ENCODE measurements around the gene TMEM123. TPM values are rescaled to one million over a fixed set of nuclear protein-coding genes. Genes with fewer than 3 reads are reported as not detected.

Gene TMEM123
- total and polyA plus RNA-seq, 2 of the 13 experiments (the other 11 are each of a cell fraction or from before 2014, with no cell fraction given) = 365 to 2,761 TPM

DNA sequence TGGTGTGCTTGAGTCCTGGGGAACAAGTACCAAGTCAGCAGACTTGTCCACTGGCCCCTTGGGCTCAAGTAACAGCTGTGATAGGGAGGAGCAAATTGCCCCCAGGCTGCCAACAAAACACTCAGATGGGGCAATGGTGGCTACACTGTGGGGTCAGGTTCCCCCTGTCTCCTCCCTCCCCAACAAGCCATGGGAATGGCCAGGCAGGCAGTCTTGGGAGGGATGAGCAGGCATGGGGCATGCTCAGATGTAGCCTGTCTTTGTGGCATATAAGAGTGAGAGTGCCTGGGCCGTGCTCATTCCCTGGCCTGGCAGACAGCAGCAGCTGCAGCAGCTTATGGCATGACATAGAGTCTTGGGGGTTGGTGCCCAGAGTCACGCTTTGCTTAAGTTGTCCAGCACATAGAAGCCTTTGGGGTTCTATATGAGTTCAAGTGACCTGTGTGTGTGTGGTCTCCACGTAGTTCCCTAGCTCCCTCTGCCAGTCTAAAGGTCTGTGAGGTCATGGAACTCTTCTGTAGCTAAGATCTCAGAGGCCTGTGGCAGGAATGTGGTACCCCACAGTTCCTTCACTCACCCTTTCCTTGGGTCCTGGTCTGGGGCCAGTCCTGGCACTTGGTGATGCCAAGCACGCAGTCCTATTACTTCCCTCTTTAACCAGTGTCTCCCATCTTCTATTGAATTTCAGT, 60.9 kb downstream of the TMEM123 start:
- peaks cover 2 to 8% of the 10 kb centered on the region in 2 experiments; a peak in 3 of 5 replicates for H3K36me3 ChIP-seq (replicated peaks in 1 of 2; ENCODE audit: control insufficient read depth in 1 of 2, insufficient read depth in 2 of 2, low read length in 2 of 2)
- H3K4me1 ChIP-seq (ENCODE audit: insufficient read depth, low read length) = no peaks in the 10 kb centered on the region; the same call in 1 of the 2 replicates
- H3K27ac ChIP-seq (ENCODE audit: extremely low read length, insufficient read depth, low read length) = no peak overlapping the region

GRCh38 chr11:102390667-102391465, 61.7 kb downstream of the TMEM123 start:
- peaks cover 2% of the 10 kb centered on the region for H3K79me2 ChIP-seq (ENCODE audit: insufficient read depth, low read length)
- no peak overlapping the region for H3K9ac ChIP-seq (ENCODE audit: insufficient read depth, low read depth, low read length)
- 63% methylated on average over 11 of the region's 12 CpGs for WGBS (ENCODE audit: low lambda C conversion rate)
- FAIRE-seq = peak; percentile 83
- H3K4me3 ChIP-seq (replicated peaks in 1 of 3; ENCODE audit: insufficient read depth in 1 of 3, low read depth in 2 of 3, low read length in 3 of 3) = no peak overlapping the region
- intact Hi-C loops (cut with micrococcal nuclease; ENCODE audit: unreplicated experiment) (loop anchor here (1.0 to 5.0 kb wide), 4 partner anchors 44 to 224 kb away; partner anchors contain the start of genes BIRC2 and TMEM123), in situ Hi-C loops (cut with HindIII; ENCODE audit: extremely low pct_ligation_motif_present, low pct_unique_long_range_greater_than_20kb) (no loop called here)
- CTCF ChIA-PET (ENCODE audit: low intra/inter-chr PET ratio, low total read pairs) = interaction anchor here (0.7 to 2.2 kb wide), 3 partner anchors 61 to 275 kb away, joined by 3 to 24 read pairs (median 4); no protein-coding TSS in a partner anchor
- no TSS peak for BruUV-seq (replicated peaks)
- H3K27ac ChIP-seq (ENCODE audit: extremely low read length, insufficient read depth, low read length) = no peak overlapping the region
- H3K4me2 ChIP-seq (ENCODE audit: low read depth, low read length) = no peak overlapping the region
- H3K4me1 ChIP-seq (ENCODE audit: insufficient read depth, low read length) = no peaks in the 10 kb centered on the region; the same call in 1 of the 2 replicates
- peak; percentile 84 for ATAC-seq
- peaks cover 2 to 8% of the 10 kb centered on the region in 2 experiments; a peak in 3 of 5 replicates for H3K36me3 ChIP-seq (replicated peaks in 1 of 2; ENCODE audit: control insufficient read depth in 1 of 2, insufficient read depth in 2 of 2, low read length in 2 of 2)
- no peaks in the 10 kb centered on the region for H3K9me3 ChIP-seq (ENCODE audit: low read length)
- H3K27me3 ChIP-seq (ENCODE audit: control insufficient read depth in 1 of 2, insufficient read depth in 2 of 2, low read length in 2 of 2) = no peaks in the 10 kb centered on the region
- no peak overlapping the region for H2AFZ ChIP-seq (ENCODE audit: low read length)
- H4K20me1 ChIP-seq (ENCODE audit: insufficient read depth, low read length) = peaks cover 8% of the 10 kb centered on the region; the same call in 1 of the 2 replicates
- POLR2A ChIA-PET = interaction anchor here (1.1 kb wide), 1 partner anchor 105 kb away, joined by 5 read pairs; no protein-coding TSS in a partner anchor
- DNase-seq (ENCODE audit: low spot score) = peak; percentile 70
- TF ChIP-seq NR2C2 (CRISPR knock-in tag; IDR thresholded peaks at IDR 0.05; ENCODE audit: borderline replicate concordance) (0 out of 2 replicates have a peak, but pooled peaks have one; percentile 24), MTF1 (CRISPR knock-in tag; IDR thresholded peaks at IDR 0.05) (no peak), ZNF333 (CRISPR knock-in tag; IDR thresholded peaks at IDR 0.05; ENCODE audit: borderline replicate concordance) (0 out of 2 replicates have a peak, but pooled peaks have one; percentile 41), RAD21 (CRISPR knock-in tag; IDR thresholded peaks at IDR 0.05) (peak; percentile 78), MAFK (conservative IDR thresholded peaks at IDR 0.05 in 1 of 2, IDR thresholded peaks at IDR 0.05 in 1 of 2; ENCODE audit: low read length in 2 of 2) (peak; percentile 57 to 71), MAFF (IDR thresholded peaks at IDR 0.05; ENCODE audit: low read depth, low read length) (peak; percentile 68)

More for the DNA sequence above, 60.9 kb downstream of the TMEM123 start:
- BruUV-seq (replicated peaks) = no TSS peak
- H2AFZ ChIP-seq (ENCODE audit: low read length) = no peak overlapping the region
- in situ Hi-C loops (cut with HindIII; ENCODE audit: extremely low pct_ligation_motif_present, low pct_unique_long_range_greater_than_20kb) = no loop called here
- peaks cover 2% of the 10 kb centered on the region for H3K79me2 ChIP-seq (ENCODE audit: insufficient read depth, low read length)
- POLR2A ChIA-PET = no interaction called here
- H3K27me3 ChIP-seq (ENCODE audit: control insufficient read depth in 1 of 2, insufficient read depth in 2 of 2, low read length in 2 of 2) = no peaks in the 10 kb centered on the region
- H3K9me3 ChIP-seq (ENCODE audit: low read length) = no peaks in the 10 kb centered on the region
- TF ChIP-seq POLR2G (IDR thresholded peaks at IDR 0.05; ENCODE audit: low read depth, low read length) = peak; percentile 58
- no peak for TF ChIP-seq LBX2 (CRISPR knock-in tag; IDR thresholded peaks at IDR 0.05; ENCODE audit: borderline replicate concordance)
- peak; percentile 87 for TF ChIP-seq RBM22 (optimal IDR thresholded peaks at IDR 0.05; ENCODE audit: low read length)
- no peak for TF ChIP-seq ELF3 (CRISPR knock-in tag; IDR thresholded peaks at IDR 0.05)
- WGBS (ENCODE audit: low lambda C conversion rate) = 94% methylated on average over 1 of the region's 4 CpGs
- CTCF ChIA-PET (ENCODE audit: low intra/inter-chr PET ratio, low total read pairs) = interaction anchor here (0.6 to 2.2 kb wide), 2 partner anchors 13 to 103 kb away, joined by 3 to 24 read pairs; no protein-coding TSS in a partner anchor
- no peak overlapping the region for H3K4me2 ChIP-seq (ENCODE audit: low read depth, low read length)
- H4K20me1 ChIP-seq (ENCODE audit: insufficient read depth, low read length) = peaks cover 8% of the 10 kb centered on the region; the same call in 1 of the 2 replicates
- FAIRE-seq (no peak), ATAC-seq (peak; percentile 18), DNase-seq (ENCODE audit: low spot score) (no peak)
- intact Hi-C loops (cut with micrococcal nuclease; ENCODE audit: unreplicated experiment) = loop anchor here (2.0 to 5.0 kb wide), 3 partner anchors 44 to 223 kb away; partner anchors contain the start of genes BIRC2 and TMEM123
- H3K9ac ChIP-seq (ENCODE audit: insufficient read depth, low read depth, low read length) = no peak overlapping the region
- no peak overlapping the region for H3K4me3 ChIP-seq (replicated peaks in 1 of 3; ENCODE audit: insufficient read depth in 1 of 3, low read depth in 2 of 3, low read length in 3 of 3)

Measured in HepG2 (cell line).